Activated CD4-positive, alpha-beta T cell treated with anti-CD3 and anti-CD28 coated beads, Interleukin-2, amount 50 U/mL, for 48 hours (primary cell): ENCODE measurements around the gene FCHO1.
"Not testable (repeated sequence)": the region's sequence is repeated elsewhere in the genome, so short reads cannot be mapped to it uniquely, and the experiment has no call there.

Experiments
- DNase-seq, 2 experiments: peaks; one replicate each; pipeline ENCODE4 v3.0.0-alpha.2; 2020

Gene FCHO1

GRCh38 chr19:17765069-17765618 lies 13.9 kb downstream of the FCHO1 start:
- no peak for DNase-seq

GRCh38 chr19:17766543-17767131 lies 15.4 kb downstream of the FCHO1 start:
- DNase-seq = peak; percentile 34 to 48

- DNase-seq = no peak
Observed at GRCh38 chr19:17767559-17767958, 16.3 kb downstream of the FCHO1 start.

GRCh38 chr19:17770613-17771012 lies 19.3 kb downstream of the FCHO1 start:
- no peak for DNase-seq

GRCh38 chr19:17772172-17772571 lies 20.9 kb downstream of the FCHO1 start:
- DNase-seq = peak in 1 of 2 experiments; percentile 28

- DNase-seq = peak; percentile 52 to 64
Observed at GRCh38 chr19:17775245-17775927, 24.1 kb downstream of the FCHO1 start.

- no peak for DNase-seq
Observed at GRCh38 chr19:17775991-17776803, 24.9 kb downstream of the FCHO1 start.

GRCh38 chr19:17777840-17778239 lies 26.6 kb downstream of the FCHO1 start:
- DNase-seq = not testable (repeated sequence)

GRCh38 chr19:17778251-17778967 lies 27.1 kb downstream of the FCHO1 start:
- DNase-seq = peak; percentile 66 to 67

GRCh38 chr19:17778968-17779929 lies 28.0 kb downstream of the FCHO1 start:
- DNase-seq = no peak

GRCh38 chr19:17780781-17781180 lies 29.5 kb downstream of the FCHO1 start:
- DNase-seq = no peak

GRCh38 chr19:17783721-17784120 lies 32.4 kb downstream of the FCHO1 start:
- DNase-seq = not testable (repeated sequence)

- DNase-seq = peak; percentile 81 to 85
Observed at GRCh38 chr19:17784201-17785008, 33.1 kb downstream of the FCHO1 start.

- DNase-seq = no peak
Observed at GRCh38 chr19:17787274-17787913, 36.1 kb downstream of the FCHO1 start.

GRCh38 chr19:17788632-17789031 lies 37.4 kb downstream of the FCHO1 start:
- DNase-seq = no peak

- no peak for DNase-seq
Observed at GRCh38 chr19:17790059-17790780, 38.9 kb downstream of the FCHO1 start.

GRCh38 chr19:17794412-17794730 lies 43.1 kb downstream of the FCHO1 start:
- DNase-seq = no peak

- DNase-seq = peak; percentile 42 to 51
Observed at GRCh38 chr19:17794731-17795494, 43.6 kb downstream of the FCHO1 start, which contains the start of gene B3GNT3. TSS of gene B3GNT3 (plus strand) at chr19:17795138. CDS start at chr19:17807808, 12,670 bp downstream.

GRCh38 chr19:17795495-17795856 lies 44.2 kb downstream of the FCHO1 start:
- no peak for DNase-seq
